Esophagus muscularis mucosa (tissue), 4 donors: ENCODE measurements around the gene ZNF648. TPM values are rescaled to one million over a fixed set of nuclear protein-coding genes. Genes with fewer than 3 reads are reported as not detected.
A peak's percentile ranks its signal among the peaks of the same experiment; 100 is the strongest.

ENCODE experiments used
- DNase-seq: peaks from one replicate; pipeline ENCODE4 v3.0.0-alpha.2; 2017; ENCODE audit errors: extremely low spot score
- H3K27ac ChIP-seq, 4 donors: fragments of 200-600 bp; sonication (generic); replicated peaks in 1 of 4; 1 replicate in 3 of 4; 2 replicates in 1 of 4; pipeline ENCODE4 v1.5.1; 2016 to 2019; ENCODE audit warnings: mild to moderate bottlenecking in 1 of 4
- H3K27me3 ChIP-seq, 4 donors: fragments of 200-600 bp; sonication (generic); one replicate each; pipeline versions ENCODE4 v1.5.1 to v1.6.0; 2016 to 2019
- H3K36me3 ChIP-seq, 4 donors: fragments of 200-600 bp; sonication (generic); one replicate each; pipeline ENCODE4 v1.5.1; 2016 to 2019
- H3K4me1 ChIP-seq, 4 donors: fragments of 200-600 bp; sonication (generic); one replicate each; pipeline ENCODE4 v1.5.1; 2016 to 2019
- H3K4me3 ChIP-seq, 4 donors: fragments of 200-600 bp; sonication (generic); 1 replicate in 2 of 4; 2 replicates in 2 of 4; pipeline ENCODE4 v1.5.1; 2016 to 2019; ENCODE audit warnings: mild to moderate bottlenecking in 4 of 4, moderate library complexity in 1 of 4
- H3K9me3 ChIP-seq, 4 donors: fragments of 200-600 bp; sonication (generic); 1 replicate in 3 of 4; 2 replicates in 1 of 4; pipeline ENCODE4 v1.5.1; 2016 to 2019
- CTCF ChIP-seq, 3 experiments: fragments of 200-600 bp in 2 of 3; fragments of 450-650 bp in 1 of 3; sonication (generic) in 2 of 3; IDR thresholded peaks; one replicate each; pipeline ENCODE4 v1.5.1; 2017 to 2019; ENCODE audit warnings: antibody characterized with exemption in 3 of 3, mild to moderate bottlenecking in 2 of 3, moderate library complexity in 1 of 3
- EP300 ChIP-seq: sonication (generic); formaldehyde crosslinking; IDR thresholded peaks from one replicate; pipeline ENCODE4 v1.6.1; 2017; ENCODE audit warnings: antibody characterized with exemption
- POLR2A ChIP-seq: fragments of 450-650 bp; IDR thresholded peaks from one replicate; pipeline ENCODE4 v1.6.1; 2017; ENCODE audit warnings: antibody characterized with exemption, moderate library complexity, mild to moderate bottlenecking, low read depth
- POLR2AphosphoS5 ChIP-seq, 2 donors: sonication (generic); formaldehyde crosslinking; IDR thresholded peaks; one replicate each; pipeline ENCODE4 v1.6.1; 2017; ENCODE audit warnings: antibody characterized with exemption in 2 of 2
- WGBS: methylation state at CpG from one replicate; pipeline ENCODE4 v1.1.5; 2018; 5-methylcytosine and 5-hydroxymethylcytosine counted together
- intact Hi-C: fragments of 100-400 bp; cut with DNase I; formaldehyde crosslinking; loops from one replicate; pipeline ENCODE4 v1.15.1; 2023
- total RNA-seq, 4 donors: library from RNA; depleted of rRNA; stranded (reverse); fragments of >200 nt; gene quantifications; one replicate each; pipeline versions ENCODE4 v1.1.0 to v1.2.1, GENCODE V29; 2016

Gene ZNF648
- total RNA-seq, 4 donors from 2014 or later = not detected

DNA sequence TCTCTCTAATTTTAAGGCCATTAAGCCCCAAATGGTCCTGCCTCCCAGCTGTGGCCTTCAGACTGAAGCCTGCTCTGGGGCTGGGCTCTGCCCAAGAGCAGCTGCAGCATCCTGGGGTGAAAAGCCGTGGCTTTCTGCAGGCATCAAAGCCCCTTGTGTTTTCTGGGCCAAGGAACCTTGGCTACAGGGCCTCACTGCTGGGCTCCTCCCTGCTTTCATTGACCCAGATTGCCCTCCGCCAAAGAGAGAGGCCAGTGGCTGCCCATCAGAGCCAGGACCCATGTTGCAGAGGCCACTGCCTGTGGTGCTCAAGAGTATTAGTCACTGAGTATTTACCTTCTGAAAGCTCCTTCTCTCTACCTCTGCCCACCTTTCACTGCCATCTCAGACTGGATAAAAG lies 1.6 kb downstream of the ZNF648 start:
- intact Hi-C loops = no loop called here
- peaks cover 0 to 7% (median 3%) of the 10 kb centered on the region in 4 donors for H3K4me1 ChIP-seq
- H3K4me3 ChIP-seq = no peak overlapping the region
- no peak for DNase-seq
- TF ChIP-seq POLR2A (no peak), EP300 (no peak), CTCF (IDR thresholded peaks at IDR 0.05) (no peak), POLR2AphosphoS5 (IDR thresholded peaks at IDR 0.05) (no peak)
- WGBS = 100% methylated on average over 2 of the region's 2 CpGs
- H3K36me3 ChIP-seq = no peaks in the 10 kb centered on the region
- H3K27ac ChIP-seq = no peak overlapping the region
- peaks cover 0 to 5% (median 0%) of the 10 kb centered on the region in 4 donors for H3K9me3 ChIP-seq
- peaks cover 0 to 52% (median 3%) of the 10 kb centered on the region in 4 donors for H3K27me3 ChIP-seq

DNA sequence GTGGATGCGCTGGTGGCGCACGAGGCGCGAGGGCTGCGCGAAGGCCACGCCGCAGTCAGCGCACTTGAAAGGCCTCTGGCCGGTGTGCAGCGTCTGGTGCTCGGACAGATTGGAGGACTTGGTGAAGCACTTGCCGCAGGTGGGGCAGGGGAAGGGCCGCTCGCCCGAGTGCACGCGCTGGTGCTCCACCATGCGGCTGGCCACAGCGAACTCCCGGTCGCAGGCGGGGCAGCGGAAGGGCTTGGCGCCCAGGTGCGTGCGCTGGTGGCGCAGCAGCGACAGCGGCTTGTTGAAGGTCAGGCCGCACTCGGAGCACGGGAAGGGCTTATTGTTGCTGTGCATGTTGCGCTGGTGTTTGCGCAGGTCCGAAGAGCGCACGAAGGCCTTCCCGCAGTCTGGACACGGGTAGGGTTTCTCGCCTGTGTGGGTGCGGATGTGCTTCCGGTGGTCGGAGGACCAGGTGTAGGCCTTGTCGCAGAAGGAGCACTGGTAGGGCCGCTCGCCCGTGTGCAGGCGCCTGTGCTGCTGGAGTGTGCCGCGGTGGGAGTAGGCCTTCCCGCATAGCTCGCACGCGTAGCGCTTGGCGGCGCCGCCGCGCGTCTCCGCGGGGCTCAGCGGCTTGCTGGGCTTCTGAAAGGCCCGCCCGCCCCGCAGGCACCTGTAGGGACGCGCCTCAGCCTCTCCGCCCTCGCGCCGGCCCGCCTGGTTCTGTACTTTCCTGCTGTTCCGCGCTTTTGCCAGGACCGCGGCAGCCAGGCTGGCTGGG lies 4.7 kb downstream of the ZNF648 start:
- TF ChIP-seq POLR2AphosphoS5 (IDR thresholded peaks at IDR 0.05) (no peak), EP300 (no peak), POLR2A (no peak), CTCF (IDR thresholded peaks at IDR 0.05) (no peak)
- H3K36me3 ChIP-seq = no peaks in the 10 kb centered on the region
- 9% methylated on average over 15 of the region's 80 CpGs for WGBS
- peaks cover 0 to 41% (median 3%) of the 10 kb centered on the region in 4 donors for H3K27me3 ChIP-seq
- no peak overlapping the region for H3K4me3 ChIP-seq
- H3K4me1 ChIP-seq = peaks cover 0 to 7% (median 3%) of the 10 kb centered on the region in 4 donors
- intact Hi-C loops = no loop called here
- no peaks in the 10 kb centered on the region for H3K9me3 ChIP-seq
- no peak overlapping the region for H3K27ac ChIP-seq
- DNase-seq = no peak

GRCh38 chr1:182054698-182055326 lies 6.7 kb downstream of the ZNF648 start:
- Histone ChIP-seq H3K4me1 (peaks cover 0 to 7% (median 3%) of the 10 kb centered on the region in 4 donors), H3K36me3 (no peaks in the 10 kb centered on the region), H3K4me3 (no peak overlapping the region), H3K9me3 (no peaks in the 10 kb centered on the region), H3K27ac (no peak overlapping the region), H3K27me3 (peaks cover 0 to 30% (median 3%) of the 10 kb centered on the region in 4 donors)
- whole genome bisulfite sequencing = 49% methylated on average over 4 of the region's 4 CpGs
- intact Hi-C loops = no loop called here
- peak in 2 of 3 experiments; percentile 18 to 51 for TF ChIP-seq CTCF (IDR thresholded peaks at IDR 0.05)
- TF ChIP-seq EP300 = no peak
- no peak for TF ChIP-seq POLR2AphosphoS5 (IDR thresholded peaks at IDR 0.05)
- no peak for TF ChIP-seq POLR2A
- no peak for DNase-seq

GRCh38 chr1:182052355-182052754 lies 9.2 kb downstream of the ZNF648 start:
- Histone ChIP-seq H3K36me3 (no peaks in the 10 kb centered on the region), H3K4me1 (peaks cover 0 to 7% (median 3%) of the 10 kb centered on the region in 4 donors), H3K27ac (no peak overlapping the region), H3K27me3 (peaks cover 0 to 16% (median 0%) of the 10 kb centered on the region in 4 donors), H3K4me3 (no peak overlapping the region), H3K9me3 (no peaks in the 10 kb centered on the region)
- no peak for TF ChIP-seq POLR2AphosphoS5 (IDR thresholded peaks at IDR 0.05)
- 94% methylated on average over 2 of the region's 2 CpGs for WGBS
- intact Hi-C loops = no loop called here
- DNase-seq = no peak

DNA sequence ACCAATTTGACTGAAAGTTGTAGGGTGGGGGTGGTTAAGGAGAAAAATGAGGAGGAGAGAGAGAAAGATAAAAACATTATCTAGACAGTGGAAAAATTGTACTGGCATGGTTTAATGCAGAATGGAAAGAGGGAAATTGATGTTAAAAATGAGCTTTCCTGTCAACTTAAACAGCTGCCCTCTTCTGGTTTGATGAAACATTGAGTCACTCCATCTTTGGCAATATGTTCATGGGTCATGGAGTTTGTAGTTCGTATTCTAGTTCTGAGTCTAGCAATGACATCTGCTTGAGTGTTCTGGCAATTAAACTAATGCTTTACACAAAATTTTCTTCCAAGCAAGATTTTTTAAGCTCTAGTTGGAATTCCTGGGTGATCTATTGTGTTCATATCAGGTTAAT lies 9.6 kb downstream of the ZNF648 start:
- WGBS = 46% methylated on average over 1 of the region's 1 CpG
- H3K27ac ChIP-seq = no peak overlapping the region
- H3K27me3 ChIP-seq = peaks cover 0 to 12% (median 0%) of the 10 kb centered on the region in 4 donors
- no peak for DNase-seq
- peaks cover 0 to 4% (median 2%) of the 10 kb centered on the region in 4 donors for H3K4me1 ChIP-seq
- no peaks in the 10 kb centered on the region for H3K36me3 ChIP-seq
- intact Hi-C loops = no loop called here
- no peaks in the 10 kb centered on the region for H3K9me3 ChIP-seq
- no peak for TF ChIP-seq CTCF (IDR thresholded peaks at IDR 0.05)
- no peak for TF ChIP-seq POLR2AphosphoS5 (IDR thresholded peaks at IDR 0.05)
- TF ChIP-seq POLR2A = no peak
- no peak for TF ChIP-seq EP300
- no peak overlapping the region for H3K4me3 ChIP-seq
